ENCODE results near the gene AP1S3. TPM values are rescaled to one million over a fixed set of nuclear protein-coding genes. Genes with fewer than 3 reads are reported as not detected.

Gene AP1S3
- total RNA-seq, 2 donors from 2014 or later: 5.6 to 6.9 TPM

DNA sequence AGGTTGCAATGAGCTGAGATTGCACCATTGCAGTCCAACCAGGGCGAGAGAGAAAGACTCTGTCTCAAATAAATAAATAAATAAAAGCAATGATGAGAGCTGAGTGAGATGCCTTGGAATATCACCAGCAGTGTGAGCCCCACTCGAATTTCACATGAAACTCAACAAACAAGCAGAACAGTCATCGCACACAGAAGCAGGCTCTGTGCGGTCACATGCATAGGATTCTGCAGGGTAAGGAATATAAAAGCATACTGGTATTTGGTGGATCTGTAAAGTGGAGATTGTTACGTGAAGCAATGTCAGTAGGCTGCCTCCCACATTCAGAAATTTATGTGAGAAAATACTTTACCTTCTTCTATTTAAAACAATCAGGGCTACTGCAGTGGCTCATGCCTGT lies 18.0 kb upstream of the AP1S3 start:
- H3K36me3 Mint-ChIP-seq (ENCODE audit: low read depth): peaks cover 20% of the 10 kb centered on the region
- Histone ChIP-seq H3K36me3 (ENCODE audit: control insufficient read depth, insufficient read depth, low read length) (peaks cover 14% of the 10 kb centered on the region), H3K9me3 (ENCODE audit: control insufficient read depth, low read length) (peaks cover 13% of the 10 kb centered on the region), H3K9ac (ENCODE audit: extremely low read depth, low read length, poor library complexity, severe bottlenecking) (no peak overlapping the region), H3K27ac (ENCODE audit: low read depth, low read length) (no peak overlapping the region), H3K27me3 (ENCODE audit: control insufficient read depth, insufficient read depth, low read length, poor library complexity, severe bottlenecking) (no peaks in the 10 kb centered on the region), H3K4me3 (ENCODE audit: low read length) (no peak overlapping the region), H3K4me1 (ENCODE audit: control insufficient read depth, insufficient read depth, low read length) (peaks cover 8% of the 10 kb centered on the region)
- peaks cover 12% of the 10 kb centered on the region for H3K4me1 Mint-ChIP-seq
- H3K27ac Mint-ChIP-seq: no peak overlapping the region
- whole genome bisulfite sequencing, 2 experiments (ENCODE audit: insufficient coverage in 1 of 2, insufficient read length in 1 of 2): 96 to 100% methylated on average over 3 to 5 of the region's 5 CpGs
- no peak overlapping the region for H3K4me3 Mint-ChIP-seq
- DNase-seq: no peak
- H3K27me3 Mint-ChIP-seq (ENCODE audit: insufficient read depth): no peaks in the 10 kb centered on the region
- TF ChIP-seq, protein P1, sequence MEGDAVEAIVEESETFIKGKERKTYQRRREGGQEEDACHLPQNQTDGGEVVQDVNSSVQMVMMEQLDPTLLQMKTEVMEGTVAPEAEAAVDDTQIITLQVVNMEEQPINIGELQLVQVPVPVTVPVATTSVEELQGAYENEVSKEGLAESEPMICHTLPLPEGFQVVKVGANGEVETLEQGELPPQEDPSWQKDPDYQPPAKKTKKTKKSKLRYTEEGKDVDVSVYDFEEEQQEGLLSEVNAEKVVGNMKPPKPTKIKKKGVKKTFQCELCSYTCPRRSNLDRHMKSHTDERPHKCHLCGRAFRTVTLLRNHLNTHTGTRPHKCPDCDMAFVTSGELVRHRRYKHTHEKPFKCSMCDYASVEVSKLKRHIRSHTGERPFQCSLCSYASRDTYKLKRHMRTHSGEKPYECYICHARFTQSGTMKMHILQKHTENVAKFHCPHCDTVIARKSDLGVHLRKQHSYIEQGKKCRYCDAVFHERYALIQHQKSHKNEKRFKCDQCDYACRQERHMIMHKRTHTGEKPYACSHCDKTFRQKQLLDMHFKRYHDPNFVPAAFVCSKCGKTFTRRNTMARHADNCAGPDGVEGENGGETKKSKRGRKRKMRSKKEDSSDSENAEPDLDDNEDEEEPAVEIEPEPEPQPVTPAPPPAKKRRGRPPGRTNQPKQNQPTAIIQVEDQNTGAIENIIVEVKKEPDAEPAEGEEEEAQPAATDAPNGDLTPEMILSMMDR (conservative IDR thresholded peaks at IDR 0.05): no peak
- peaks cover 12% of the 10 kb centered on the region for H3K9me3 Mint-ChIP-seq

DNA sequence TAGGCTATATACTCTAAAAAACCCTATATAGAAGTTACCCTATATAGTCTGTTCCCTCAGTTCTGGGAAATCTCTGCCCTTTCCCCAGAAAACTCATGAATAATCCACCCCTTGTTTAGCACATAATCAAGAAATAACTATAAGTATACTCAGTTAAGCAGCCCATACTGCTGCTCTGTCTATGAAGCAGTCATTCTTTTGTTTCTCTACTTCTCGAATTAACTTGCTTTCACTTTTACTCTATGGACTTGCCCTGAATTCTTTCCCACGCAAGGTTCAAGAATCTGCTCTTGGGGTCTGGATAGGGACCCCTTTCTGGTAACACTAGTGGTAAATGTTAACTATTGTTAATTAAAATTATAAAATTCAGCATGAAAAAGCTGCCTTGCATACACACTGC lies 17.4 kb upstream of the AP1S3 start:
- Histone ChIP-seq H3K27ac (ENCODE audit: low read depth, low read length) (no peak overlapping the region), H3K9ac (ENCODE audit: extremely low read depth, low read length, poor library complexity, severe bottlenecking) (no peak overlapping the region), H3K4me1 (ENCODE audit: control insufficient read depth, insufficient read depth, low read length) (peaks cover 8% of the 10 kb centered on the region), H3K9me3 (ENCODE audit: control insufficient read depth, low read length) (peaks cover 20% of the 10 kb centered on the region), H3K27me3 (ENCODE audit: control insufficient read depth, insufficient read depth, low read length, poor library complexity, severe bottlenecking) (no peaks in the 10 kb centered on the region), H3K36me3 (ENCODE audit: control insufficient read depth, insufficient read depth, low read length) (peaks cover 17% of the 10 kb centered on the region), H3K4me3 (ENCODE audit: low read length) (no peak overlapping the region)
- Mint-ChIP-seq H3K4me3 (no peak overlapping the region), H3K27me3 (ENCODE audit: insufficient read depth) (no peaks in the 10 kb centered on the region), H3K36me3 (ENCODE audit: low read depth) (peaks cover 26% of the 10 kb centered on the region), H3K4me1 (peaks cover 12% of the 10 kb centered on the region), H3K9me3 (peaks cover 19% of the 10 kb centered on the region), H3K27ac (no peak overlapping the region)
- WGBS, 2 experiments (ENCODE audit: insufficient coverage in 1 of 2, insufficient read length in 1 of 2): 93% methylated on average over 2 of the region's 2 CpGs; no CpG with 5 or more reads in 1 of the 2 experiments
- TF ChIP-seq, protein P1 (conservative IDR thresholded peaks at IDR 0.05): no peak
- no peak for DNase-seq

GRCh38 chr2:223853425-223853837 lies 16.0 kb upstream of the AP1S3 start:
- no peak overlapping the region for H3K4me3 Mint-ChIP-seq
- DNase-seq: no peak
- peaks cover 30% of the 10 kb centered on the region for H3K9me3 Mint-ChIP-seq
- Histone ChIP-seq H3K9ac (ENCODE audit: extremely low read depth, low read length, poor library complexity, severe bottlenecking) (no peak overlapping the region), H3K36me3 (ENCODE audit: control insufficient read depth, insufficient read depth, low read length) (peaks cover 28% of the 10 kb centered on the region), H3K9me3 (ENCODE audit: control insufficient read depth, low read length) (peaks cover 33% of the 10 kb centered on the region), H3K27ac (ENCODE audit: low read depth, low read length) (no peak overlapping the region), H3K4me3 (ENCODE audit: low read length) (peak overlapping the region; percentile 8), H3K27me3 (ENCODE audit: control insufficient read depth, insufficient read depth, low read length, poor library complexity, severe bottlenecking) (no peaks in the 10 kb centered on the region), H3K4me1 (ENCODE audit: control insufficient read depth, insufficient read depth, low read length) (peaks cover 8% of the 10 kb centered on the region)
- H3K4me1 Mint-ChIP-seq: peaks cover 12% of the 10 kb centered on the region
- H3K27ac Mint-ChIP-seq: no peak overlapping the region
- no peaks in the 10 kb centered on the region for H3K27me3 Mint-ChIP-seq (ENCODE audit: insufficient read depth)
- H3K36me3 Mint-ChIP-seq (ENCODE audit: low read depth): peaks cover 39% of the 10 kb centered on the region
- TF ChIP-seq, protein P1 (conservative IDR thresholded peaks at IDR 0.05): no peak
- WGBS, 2 experiments (ENCODE audit: insufficient coverage in 1 of 2, insufficient read length in 1 of 2): 87 to 100% methylated on average over 1 to 3 of the region's 3 CpGs

Data from endodermal cell (in vitro differentiated cells).